NCI-H128 (cell line): ENCODE measurements around the gene LRRN2.
"Not testable (repeated sequence)": the region's sequence is repeated elsewhere in the genome, so short reads cannot be mapped to it uniquely, and the experiment has no call there.

Source experiments
- DNase-seq: peaks from one replicate; lab custom pipeline; 2025; ENCODE audit not compliant: unreplicated experiment; lab: John Stamatoyannopoulos, UW

The LRRN2 gene

DNA sequence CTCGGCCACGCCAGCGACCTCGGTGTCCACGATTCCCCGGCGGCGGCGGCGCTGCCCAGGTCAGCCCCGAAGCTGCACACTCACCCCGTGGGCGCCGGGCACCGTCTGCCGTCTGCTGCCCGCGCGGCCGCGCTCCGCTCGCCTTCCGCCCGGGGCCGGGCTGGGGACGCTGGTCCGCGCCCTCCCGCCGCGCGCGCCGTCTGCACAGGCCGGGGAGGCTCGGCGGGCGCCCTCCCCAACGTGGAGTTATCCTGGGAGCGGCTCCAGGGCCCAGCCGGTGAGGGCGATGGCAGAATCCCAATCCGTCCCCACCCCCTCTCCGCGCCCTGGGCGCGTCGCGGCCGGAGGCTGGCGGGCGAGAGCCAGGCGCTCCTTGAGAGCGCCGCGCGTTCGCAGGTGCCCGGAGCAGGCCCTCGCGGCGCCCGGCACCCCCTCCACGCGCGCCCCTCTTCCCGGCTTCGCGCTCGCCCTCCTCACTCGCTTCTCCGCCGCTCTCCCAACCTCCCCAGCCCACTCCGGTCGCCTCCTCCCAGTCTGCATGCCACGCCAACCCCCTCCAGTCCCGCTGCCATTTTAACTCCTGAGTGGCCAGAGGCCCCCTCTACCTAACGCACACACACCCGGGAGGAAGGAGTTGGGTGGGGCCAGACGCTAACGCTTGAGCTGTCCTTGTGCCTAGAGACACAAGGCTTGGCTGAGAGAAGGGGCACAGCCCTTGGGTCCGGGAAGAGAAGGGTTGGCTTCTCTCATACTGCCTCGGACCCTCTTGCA, at the start of gene LRRN2:
TSS of gene LRRN2 (minus strand) at position 503 of the 771 bp plus-strand sequence. CDS start 65,746 bp downstream, outside the sequence.
- DNase-seq = no peak

DNA sequence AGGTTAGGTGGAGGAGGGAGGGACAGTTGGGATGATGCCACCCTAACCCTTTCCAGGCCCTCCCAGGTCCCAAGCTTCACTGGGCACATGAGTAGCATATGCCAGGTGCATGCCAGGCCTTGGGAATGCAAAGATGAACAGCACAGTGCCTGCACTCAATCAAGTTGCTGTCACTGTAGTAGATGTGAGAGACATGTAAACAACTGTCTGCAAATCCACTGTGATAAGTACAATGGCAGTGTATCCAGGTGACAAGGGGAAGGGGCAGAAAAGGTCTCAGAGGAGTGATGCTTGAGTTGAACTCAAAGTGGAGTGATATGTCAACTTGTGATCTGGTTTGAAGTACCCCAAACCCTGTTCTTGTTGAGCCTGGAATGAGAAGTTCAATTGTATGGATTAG, 49.5 kb upstream of the LRRN2 start:
- no peak for DNase-seq

DNA sequence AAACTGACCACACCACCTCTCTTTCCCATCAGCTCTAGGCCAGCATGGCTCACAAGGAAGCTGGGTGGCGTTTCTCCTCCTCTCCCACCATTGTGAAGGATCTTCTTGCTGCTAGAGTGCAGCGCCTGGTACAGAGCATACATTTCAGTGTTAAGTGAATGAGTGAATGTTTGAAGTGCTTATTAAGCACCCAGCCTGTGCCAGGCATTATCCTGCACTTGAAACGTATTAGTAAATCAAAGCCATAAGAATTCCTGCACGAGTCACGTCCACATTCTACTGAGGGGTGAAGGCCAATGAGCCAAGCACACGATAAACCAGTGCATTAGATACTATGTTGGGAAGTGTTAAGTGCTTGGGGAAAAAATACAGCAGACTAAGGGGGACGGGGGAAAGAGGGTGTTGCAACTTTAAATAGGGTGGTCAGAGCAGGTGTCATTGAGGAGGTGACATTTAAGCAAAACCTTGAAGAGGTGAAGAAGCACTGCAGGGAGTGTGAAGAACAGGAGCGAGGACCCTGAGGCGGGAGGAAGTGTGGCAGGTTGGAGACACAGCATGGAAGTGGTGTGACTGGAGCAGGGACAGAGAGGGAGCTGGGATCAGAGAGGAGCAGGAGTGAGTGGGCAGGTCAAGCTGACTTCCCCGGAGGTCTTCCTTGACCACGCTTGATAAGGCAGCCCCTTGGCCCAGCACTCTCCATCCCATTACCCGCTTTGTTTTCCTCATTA, 48.5 kb upstream of the LRRN2 start:
- no peak for DNase-seq

DNA sequence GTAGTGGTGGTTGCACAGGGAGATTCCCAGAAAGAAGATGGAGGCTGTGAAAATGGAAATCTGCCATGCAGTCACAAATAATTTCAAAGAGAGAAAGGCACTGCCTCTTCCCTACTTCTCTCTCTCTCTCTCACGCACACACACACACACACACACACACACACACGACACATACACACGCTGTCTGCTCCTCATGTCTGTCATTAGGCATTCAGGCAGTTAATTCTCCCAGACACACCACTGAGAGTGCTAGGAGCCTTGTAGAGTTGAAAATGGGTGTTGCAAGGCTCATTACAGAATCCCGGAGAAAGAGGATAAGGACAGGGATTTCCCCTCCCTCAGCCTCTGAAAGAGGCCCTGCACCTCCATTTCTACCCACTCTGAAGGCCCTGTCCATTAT, 47.8 kb upstream of the LRRN2 start:
- no peak for DNase-seq

DNA sequence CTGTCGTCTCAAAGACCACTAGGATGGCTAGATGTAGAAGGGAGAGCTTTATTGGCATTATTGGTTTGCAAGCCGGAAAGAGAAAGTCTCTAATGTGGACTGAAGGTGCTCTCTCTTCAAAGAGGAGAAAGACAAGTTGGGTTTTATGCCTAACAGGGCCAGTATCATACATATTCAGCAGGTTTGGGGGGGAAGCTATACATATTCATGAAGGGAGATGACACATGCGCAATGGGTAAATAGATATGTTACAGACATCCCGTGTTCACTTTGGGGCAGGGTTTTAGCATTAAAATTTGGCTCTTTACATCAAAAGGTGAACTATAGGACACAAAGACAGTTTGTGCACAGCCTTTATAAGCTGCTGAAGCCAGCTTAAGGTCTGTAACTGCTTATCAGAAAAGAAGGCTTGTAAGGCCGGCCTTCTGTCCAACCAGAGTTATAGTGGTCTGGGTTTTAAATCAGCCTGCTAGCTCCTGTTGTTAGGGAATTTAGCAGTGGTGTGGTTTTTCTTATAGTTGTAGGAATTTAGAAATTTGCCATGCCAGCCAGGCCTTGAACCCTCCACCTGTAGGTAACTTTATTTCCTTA, 46.5 kb upstream of the LRRN2 start:
- no peak for DNase-seq

DNA sequence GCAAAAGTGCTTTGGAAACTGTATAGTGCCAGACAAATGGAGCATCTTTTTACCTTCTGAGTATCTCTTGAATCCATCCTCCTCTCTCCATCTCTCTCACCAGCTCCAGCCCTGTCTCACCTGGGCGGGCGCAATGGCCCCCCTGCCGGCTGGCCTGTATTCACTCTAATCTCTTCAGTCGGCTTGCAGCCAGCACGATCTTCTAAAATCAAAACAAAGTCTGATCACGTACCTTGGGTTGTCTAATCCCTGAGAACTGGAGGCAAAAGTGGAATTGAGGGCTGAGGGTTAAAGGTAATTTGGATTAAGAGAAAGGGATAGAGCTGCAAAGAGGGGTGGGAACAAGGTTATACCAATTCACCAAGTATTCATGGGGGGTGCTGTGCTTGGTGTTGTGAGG, 46.0 kb upstream of the LRRN2 start:
- no peak for DNase-seq

DNA sequence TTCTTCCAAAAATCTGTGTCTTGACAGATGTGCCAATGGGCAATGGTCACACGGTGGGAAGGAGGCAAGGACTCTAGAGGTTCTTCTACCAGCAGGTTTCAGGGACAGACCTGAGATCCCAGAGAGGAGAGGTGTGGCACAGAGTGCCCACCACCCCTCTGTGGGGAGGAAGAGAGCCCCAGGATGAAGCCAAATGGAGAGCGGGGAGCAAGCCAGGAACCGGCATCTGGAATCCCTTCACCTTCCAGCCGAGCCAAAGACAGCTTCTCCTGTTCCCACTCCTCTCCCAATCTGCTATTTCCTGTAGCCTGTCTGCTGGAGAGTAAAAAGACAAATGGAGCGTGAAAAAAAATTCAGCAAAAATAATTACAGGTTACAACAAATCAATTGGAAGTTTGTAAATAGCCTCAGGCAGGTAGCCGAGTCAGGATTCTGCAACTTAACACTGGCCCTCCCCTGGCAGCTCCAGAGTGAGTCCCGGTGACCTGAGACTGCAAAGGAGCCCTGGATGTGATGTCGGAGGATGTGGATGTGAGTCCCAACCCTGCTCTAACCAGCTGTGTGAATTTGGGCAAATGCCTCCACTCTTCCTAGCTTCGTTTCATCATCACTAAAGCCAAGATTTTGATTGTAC, 45.4 kb upstream of the LRRN2 start:
- no peak for DNase-seq

DNA sequence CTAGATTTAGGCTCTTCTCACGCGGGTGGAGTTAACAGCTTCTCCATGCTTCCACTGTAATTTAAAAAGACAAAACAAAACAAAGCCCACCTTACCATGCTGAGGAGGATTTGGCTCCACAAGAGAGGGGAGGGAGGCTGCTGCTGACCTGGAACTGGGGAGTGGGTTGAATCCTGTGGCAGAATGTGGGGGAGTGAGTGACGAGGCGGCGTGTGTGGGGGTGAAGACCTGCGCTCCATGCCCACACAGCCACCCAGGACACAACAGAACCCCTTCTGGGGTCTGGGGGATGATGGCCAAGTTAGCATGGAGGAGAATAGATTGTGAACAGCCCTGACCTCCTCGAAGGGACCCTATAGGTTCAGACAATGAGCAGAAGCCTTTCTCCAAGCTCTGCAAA, 44.0 kb upstream of the LRRN2 start:
- DNase-seq = no peak

DNA sequence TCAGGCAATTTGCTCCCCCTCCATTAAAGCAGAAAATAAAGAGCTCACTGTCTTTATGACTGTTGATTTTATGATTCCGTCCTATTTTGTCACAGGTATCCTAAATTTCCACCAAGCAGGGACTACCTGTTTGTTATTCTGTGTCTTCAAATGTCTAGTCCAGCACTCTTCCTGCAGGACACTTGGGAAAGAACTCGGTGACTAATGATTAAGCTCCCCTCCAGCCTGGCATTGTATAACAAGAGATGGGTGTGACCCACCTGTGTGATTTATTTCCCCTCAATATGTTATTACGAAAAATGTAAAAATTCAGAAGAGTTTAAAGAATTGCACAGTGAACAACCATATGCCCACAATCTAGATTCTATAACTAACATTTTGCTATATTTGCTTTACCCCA, 42.9 kb upstream of the LRRN2 start:
- no peak for DNase-seq

DNA sequence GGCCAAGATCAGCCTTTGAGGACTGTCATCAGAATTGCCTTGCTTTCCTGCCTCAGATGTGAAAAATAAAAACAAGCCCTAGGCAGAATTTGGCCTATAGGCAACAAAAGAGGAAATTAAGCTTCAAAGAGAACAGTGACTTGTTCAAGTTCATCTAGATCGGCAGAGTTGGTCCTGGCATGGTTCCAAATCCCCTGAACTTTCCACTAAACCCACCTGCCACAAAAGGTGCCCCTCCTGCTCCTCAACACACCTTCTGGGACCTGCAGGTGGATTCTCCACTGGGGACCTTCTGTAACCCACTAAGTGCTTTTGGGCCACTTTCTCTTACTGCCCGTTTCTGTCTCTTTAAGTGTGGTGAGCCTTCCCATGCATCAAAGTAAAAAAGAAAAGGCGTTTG, 42.5 kb upstream of the LRRN2 start:
- DNase-seq = no peak

DNA sequence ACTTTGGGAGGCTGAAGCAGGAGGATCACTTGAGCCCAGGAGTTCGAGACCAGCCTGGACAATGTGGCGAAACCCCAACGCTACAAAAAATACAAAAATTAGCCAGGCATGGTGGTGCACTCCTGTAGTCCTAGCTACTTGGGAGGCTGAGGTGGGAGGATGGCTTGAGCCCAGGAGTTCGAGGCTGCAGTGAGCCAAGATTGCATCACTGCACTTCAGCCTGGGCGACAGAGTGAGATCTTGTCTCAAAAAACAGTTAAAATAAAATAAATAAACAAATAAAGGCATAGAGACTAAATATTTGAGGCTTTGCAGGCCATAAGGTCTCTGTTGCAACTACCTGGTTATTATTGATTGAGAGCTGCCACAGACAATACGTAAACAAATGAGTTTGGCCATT, 41.9 kb upstream of the LRRN2 start:
- DNase-seq = not testable (repeated sequence)

DNA sequence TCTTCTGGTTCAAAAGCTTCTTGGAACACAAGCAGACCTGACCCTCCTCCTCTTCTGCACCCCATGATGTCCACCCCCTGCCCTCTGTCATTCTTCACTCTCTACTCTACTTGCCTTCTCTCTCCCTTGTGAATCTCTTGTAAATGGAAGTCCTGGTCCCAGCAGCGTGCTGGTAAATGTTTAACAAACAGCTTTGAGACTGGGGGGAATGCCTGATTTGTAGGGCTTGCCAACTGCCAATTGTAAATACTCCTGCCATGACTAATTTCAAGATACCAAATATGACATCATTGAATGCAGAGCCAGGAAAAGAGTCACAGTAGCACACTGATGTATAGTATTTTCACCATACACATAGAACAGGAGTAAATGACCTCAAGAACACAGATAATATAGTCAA, 40.9 kb upstream of the LRRN2 start:
- DNase-seq = no peak

DNA sequence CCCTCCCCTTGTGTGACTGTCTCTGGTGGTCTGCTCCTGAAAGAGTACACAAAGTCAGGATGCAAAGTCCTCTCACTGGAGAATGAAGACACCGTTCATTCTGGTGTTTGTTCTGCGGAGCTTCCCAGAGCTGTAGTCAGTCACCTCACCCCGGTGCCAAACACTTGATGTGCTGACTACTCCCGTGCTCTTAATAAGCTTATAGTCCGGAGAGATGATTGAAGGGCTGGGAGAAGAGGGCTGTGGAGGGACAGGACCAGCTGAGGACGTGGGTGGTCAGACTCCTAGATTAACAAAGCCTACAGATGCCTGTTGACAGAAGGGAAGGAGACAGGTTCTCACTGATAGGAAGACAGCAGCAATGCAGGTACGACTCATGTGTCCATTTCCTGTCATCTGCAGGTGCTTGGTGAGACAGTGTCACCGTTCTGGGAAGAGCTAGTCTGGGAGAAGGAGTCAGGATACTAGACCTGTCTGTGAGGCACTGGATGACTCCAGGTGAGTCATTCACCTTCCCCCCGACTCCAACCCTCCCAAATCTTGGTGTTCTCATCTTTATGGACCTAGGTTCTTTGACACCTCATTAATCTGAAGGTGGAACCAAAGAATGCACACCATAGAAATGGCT, 40.4 kb upstream of the LRRN2 start:
- DNase-seq = no peak

DNA sequence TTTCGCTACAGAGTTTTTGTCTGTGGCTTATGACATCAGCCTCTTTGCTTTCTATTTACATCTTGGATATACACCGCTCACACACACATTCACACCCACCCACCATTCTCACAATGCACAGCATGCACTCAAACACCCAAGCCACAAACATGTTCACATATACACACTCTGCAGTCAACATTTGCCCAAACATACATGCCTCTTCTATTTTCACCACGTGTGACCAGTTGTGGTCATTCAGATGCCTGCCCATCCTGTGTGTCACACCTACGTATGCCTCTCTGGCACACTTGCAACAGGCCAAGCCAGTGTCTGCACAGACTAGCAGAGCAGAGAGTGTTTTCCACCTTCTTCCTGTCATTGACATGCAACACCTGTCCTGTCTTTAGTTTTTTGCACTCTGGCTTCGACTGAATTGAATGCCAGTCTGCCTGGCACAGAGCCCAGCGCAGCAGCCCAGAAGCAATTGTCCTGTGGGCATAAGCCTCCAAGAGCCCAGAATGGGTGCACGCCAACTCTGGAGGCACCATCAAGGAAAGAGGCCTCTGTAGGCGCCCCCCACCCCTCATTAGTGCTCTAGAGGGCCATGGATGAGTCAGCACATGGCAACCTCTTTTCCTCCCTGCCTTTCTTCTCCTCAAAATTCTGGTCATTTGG, 37.7 kb upstream of the LRRN2 start:
- DNase-seq = no peak

DNA sequence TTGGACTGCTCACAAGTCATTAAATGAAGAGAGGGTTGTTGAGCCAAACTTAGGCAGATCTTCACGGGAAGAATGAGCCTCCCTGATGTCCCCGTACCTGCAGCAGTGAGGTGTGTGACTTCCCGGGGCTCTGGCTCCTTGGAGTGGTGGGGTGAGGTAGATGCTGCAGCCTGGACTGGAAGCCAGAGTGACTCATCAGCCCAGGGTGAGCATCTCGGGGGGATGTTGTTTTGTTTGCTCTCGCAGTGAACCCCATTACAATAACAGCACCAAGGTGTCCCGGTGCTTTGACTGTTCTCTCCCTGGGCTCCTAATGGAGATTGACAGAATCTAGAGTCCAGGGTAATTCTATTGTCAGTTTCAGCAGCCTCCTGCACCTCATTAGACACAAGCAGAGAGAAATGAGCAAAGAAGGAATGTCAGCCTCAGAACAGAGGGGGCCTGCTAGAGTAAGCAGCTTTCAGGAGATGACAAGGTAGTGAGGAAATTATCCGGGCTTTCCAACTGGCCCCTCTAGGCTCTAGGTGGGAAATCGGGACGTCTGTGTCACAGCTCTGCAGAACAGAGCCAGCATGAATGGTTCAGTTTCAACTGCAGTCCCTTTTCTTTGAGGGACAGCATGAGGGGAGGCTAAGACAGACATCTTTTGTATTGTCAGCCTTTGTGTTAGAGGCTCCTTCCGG, 36.0 kb upstream of the LRRN2 start:
- no peak for DNase-seq

DNA sequence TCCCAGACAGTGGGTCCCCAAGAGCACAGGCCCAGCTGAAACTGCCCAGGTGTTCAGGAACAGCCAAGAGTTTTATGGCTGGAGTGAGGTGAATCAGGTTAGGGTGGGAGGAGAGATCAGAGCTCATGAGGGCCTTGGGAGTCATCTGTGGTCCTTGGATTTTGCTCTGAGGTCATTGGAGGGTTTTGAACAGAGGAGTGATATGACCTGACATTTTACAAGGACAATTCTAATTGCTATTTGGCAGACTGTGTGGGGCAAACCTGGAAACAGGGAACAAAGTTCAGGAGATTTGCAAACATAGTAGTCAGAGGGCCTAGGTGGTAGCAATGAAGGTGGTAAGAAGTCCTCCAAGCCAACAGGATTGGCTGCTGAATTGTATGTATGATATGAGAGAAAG, 31.1 kb upstream of the LRRN2 start:
- no peak for DNase-seq

DNA sequence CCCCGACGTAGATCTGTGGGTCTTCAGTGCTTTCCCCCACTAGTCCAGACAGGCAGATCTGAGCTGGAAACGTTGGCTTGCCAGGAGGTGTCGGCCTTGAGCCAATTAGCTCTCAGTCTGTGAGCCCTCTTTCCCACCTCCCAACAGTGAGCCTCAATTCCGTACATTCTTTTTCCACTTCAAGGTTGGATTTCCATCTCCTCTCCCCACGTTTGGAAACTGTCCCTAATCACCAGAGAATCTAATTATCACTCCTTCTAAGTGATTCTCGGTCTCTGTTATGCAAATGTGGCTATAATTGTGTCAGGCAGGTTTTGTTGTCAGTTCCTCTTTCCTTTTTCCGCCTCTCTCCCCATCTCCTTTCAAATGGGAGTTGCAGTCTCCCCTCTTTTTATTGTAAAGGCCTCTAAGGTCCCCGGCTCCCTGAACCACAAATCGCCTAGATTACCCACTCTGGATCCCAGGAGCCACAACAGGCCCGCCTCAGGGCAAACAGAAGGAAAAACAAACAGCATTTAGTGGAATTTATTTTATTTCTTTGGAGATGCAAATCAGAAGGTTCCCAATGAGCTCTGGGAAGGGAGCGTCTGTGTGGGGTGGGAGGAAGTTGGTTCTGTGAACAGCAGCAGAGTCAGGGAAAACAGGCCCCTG, 29.4 kb upstream of the LRRN2 start:
- no peak for DNase-seq

DNA sequence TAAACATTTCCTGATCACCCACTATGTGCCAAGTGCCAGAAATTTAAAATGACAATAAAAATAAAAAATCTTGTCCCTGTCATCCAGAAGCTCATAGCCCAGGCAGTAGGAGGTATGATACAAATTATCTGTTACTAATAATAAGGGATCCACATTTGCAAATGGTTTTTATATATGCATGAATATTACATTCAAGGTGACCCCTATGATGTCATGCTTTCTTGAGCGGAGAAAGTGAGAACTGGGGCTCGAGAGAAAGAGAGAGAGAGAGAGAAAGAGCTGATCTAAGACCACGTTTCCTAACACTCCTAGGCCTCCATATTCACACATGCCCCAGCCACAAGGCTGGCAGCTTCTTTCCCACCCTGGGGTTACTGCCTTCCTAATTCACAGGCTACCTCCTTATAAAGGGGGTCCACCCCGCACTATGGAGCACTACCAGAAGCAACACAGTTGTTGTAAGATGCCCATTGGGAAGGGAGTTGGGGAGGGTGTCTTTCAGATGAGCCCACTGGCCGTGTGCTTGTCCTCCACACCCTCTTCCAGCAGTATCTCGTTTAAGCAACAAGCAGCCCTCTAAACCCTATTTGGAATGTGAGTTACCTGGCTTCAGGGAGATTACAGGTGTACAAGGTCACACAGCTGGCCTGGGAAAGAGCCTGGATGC, 28.8 kb upstream of the LRRN2 start:
- DNase-seq = no peak

DNA sequence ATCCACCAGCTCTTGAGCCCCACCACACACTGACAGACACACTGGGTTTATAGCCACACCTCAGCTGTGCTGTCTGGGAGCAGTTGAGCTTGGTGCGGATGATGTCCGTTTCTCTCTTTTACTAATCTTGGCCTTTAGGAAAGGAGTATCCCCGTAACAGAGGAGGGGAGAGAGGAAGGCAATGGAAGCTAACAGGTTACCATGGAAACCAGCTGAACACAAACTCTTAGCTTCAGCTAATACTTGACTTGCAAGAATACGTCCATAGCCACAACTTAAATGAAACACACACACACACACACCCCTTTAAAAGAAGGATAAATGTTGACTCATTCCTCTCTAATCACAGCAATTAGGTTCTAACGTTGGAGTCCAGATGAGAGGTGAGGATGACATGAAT, 28.0 kb upstream of the LRRN2 start:
- DNase-seq = no peak
